Tibial artery (tissue), 4 donors: ENCODE measurements around the gene FBXO47.

Experiments
- DNase-seq, 2 donors: peaks; one replicate each; pipeline ENCODE4 v3.0.0-alpha.2; 2019
- H3K27ac ChIP-seq, 2 donors: fragments of 200-600 bp; sonication (generic) in 1 of 2; 1 replicate in 1 of 2; 2 replicates in 1 of 2; pipeline ENCODE4 v1.5.1; 2018 to 2019; ENCODE audit warnings: mild to moderate bottlenecking in 1 of 2
- H3K27me3 ChIP-seq, 2 donors: fragments of 200-600 bp; sonication (generic) in 1 of 2; one replicate each; pipeline versions ENCODE4 v1.5.1 to v1.6.0; 2016 to 2019
- H3K36me3 ChIP-seq, 3 donors: fragments of 200-600 bp; sonication (generic) in 2 of 3; one replicate each; pipeline ENCODE4 v1.5.1; 2016 to 2019; ENCODE audit warnings: mild to moderate bottlenecking in 2 of 3
- H3K4me1 ChIP-seq, 4 donors: fragments of 200-600 bp; sonication (generic) in 2 of 4; 1 replicate in 3 of 4; 2 replicates in 1 of 4; pipeline ENCODE4 v1.5.1; 2016 to 2019
- H3K4me3 ChIP-seq, 2 donors: fragments of 200-600 bp; sonication (generic) in 1 of 2; 1 replicate in 1 of 2; 2 replicates in 1 of 2; pipeline ENCODE4 v1.5.1; 2018 to 2019; ENCODE audit warnings: mild to moderate bottlenecking in 2 of 2
- H3K9me3 ChIP-seq, 3 donors: fragments of 200-600 bp; sonication (generic) in 1 of 3; one replicate each; pipeline ENCODE4 v1.5.1; 2016 to 2019
- CTCF ChIP-seq, 2 experiments: fragments of 200-600 bp in 1 of 2; fragments of 450-650 bp in 1 of 2; IDR thresholded peaks; one replicate each; pipeline ENCODE4 v1.5.1; 2017 to 2019; ENCODE audit warnings: antibody characterized with exemption in 2 of 2, mild to moderate bottlenecking in 1 of 2, moderate library complexity in 1 of 2
- intact Hi-C: fragments of 100-400 bp; cut with DNase I; formaldehyde crosslinking; loops from one replicate; pipeline ENCODE4 v1.15.0; 2023; ENCODE audit warnings: low total_unique reads

FBXO47 gene

DNA sequence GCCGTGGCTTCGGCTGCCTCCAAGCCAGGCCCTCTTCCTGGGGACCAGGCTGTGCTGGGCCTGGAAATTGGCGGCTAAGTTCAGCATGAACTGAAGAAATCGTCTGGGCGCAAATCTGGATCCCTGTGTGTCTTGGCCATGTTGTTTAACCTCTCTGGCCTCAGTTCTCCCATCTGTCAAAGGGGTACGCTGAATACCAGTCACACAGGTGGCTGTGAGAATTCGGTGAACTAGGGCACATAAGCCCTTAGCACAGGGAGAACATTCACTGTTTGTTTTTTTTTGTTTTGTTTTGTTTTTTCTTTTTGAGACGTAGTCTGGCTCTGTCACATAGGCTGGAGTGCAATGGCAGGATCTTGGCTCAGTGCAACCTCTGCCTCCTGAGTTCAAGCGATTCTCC lies 78.4 kb downstream of the FBXO47 start:
- Histone ChIP-seq H3K9me3 (no peaks in the 10 kb centered on the region), H3K36me3 (peaks cover 27 to 67% (median 47%) of the 10 kb centered on the region in 3 donors), H3K27me3 (no peaks in the 10 kb centered on the region), H3K27ac (peak overlapping the region in 1 of 2 donors; percentile 3), H3K4me1 (peaks cover 0 to 91% (median 69%) of the 10 kb centered on the region in 4 donors), H3K4me3 (no peak overlapping the region)
- intact Hi-C loops: no loop called here
- DNase-seq: no peak
- no peak for TF ChIP-seq CTCF (IDR thresholded peaks at IDR 0.05)

DNA sequence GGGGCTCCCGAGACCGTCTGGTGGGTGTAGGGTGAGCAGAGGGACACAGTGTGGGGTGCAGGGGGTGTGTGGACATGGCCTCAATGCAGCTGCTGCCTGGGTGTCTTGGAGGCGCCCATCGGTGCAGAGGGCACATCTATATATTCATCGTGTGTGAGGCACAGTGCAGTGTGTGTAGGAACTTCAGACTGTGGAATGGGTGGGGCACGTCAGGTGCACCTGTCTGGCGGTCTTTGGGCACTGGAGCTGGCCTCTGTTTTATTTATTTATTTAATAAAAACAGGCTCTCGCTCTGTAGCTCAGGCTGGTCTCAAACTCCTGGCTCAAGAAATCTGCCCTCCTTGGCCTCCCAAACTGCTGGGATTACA lies 80.6 kb downstream of the FBXO47 start:
- DNase-seq: no peak
- peaks cover 0 to 91% (median 73%) of the 10 kb centered on the region in 4 donors for H3K4me1 ChIP-seq
- H3K27ac ChIP-seq: peak overlapping the region; percentile 63 to 92
- intact Hi-C loops: no loop called here
- H3K4me3 ChIP-seq: no peak overlapping the region
- no peak for TF ChIP-seq CTCF (IDR thresholded peaks at IDR 0.05)
- no peaks in the 10 kb centered on the region for H3K9me3 ChIP-seq
- no peaks in the 10 kb centered on the region for H3K27me3 ChIP-seq
- peaks cover 17 to 53% (median 29%) of the 10 kb centered on the region in 3 donors for H3K36me3 ChIP-seq
